Measurements from ENCODE around the gene FNIP1. TPM values are rescaled to one million over a fixed set of nuclear protein-coding genes. Genes with fewer than 3 reads are reported as not detected.
A peak's percentile ranks its signal among the peaks of the same experiment; 100 is the strongest.

The FNIP1 gene
- total RNA-seq, 1 experiment from 2014 or later, result 16.4 TPM

DNA sequence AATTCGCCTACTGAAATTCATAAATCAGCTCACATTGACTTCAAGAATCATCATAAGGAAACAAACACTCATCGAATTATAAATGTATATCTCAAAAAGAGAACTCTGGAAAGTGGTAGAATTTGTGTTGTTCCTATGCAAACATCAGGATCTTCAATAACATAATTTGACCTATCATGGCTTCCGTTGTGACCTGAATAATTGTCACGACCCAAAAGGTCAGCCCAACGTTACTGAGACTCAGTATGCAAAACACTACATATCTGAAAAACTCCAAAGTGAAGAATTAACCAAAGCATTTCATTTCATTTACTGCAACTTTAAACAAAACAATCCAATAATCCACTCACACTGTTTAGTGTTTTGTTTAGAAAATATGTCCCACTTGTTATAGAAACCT is 163.0 kb downstream of the FNIP1 start:
- intact Hi-C loops (cut with micrococcal nuclease), result loop anchor here (2.0 kb wide), 1 partner anchor 163 kb away; the partner anchor contains the start of gene FNIP1
- POLR2A ChIA-PET, result no interaction called here

More for the DNA sequence above, 163.0 kb downstream of the FNIP1 start:
- Histone ChIP-seq H3K4me2 (ENCODE audit: low read length) (peak overlapping the region; percentile 77), H3K9ac (ENCODE audit: low read length) (peak overlapping the region; percentile 83), H3K9me3 (ENCODE audit: control insufficient read depth in 1 of 2, insufficient read depth in 1 of 2, low read depth in 1 of 2, low read length in 2 of 2) (no peaks in the 10 kb centered on the region), H2AFZ (ENCODE audit: low read depth, low read length, poor library complexity, severe bottlenecking) (no peak overlapping the region), H3K27ac (ENCODE audit: low read depth, low read length) (no peak overlapping the region), H3K36me3 (ENCODE audit: control insufficient read depth in 1 of 2, insufficient read depth in 2 of 2, low read length in 2 of 2) (no peaks in the 10 kb centered on the region), H3K9me2 (ENCODE audit: insufficient read depth) (no peaks in the 10 kb centered on the region), H4K20me1 (ENCODE audit: insufficient read depth) (peaks cover under 1% of the 10 kb centered on the region; the same call in 1 of the 2 replicates), H3K4me1 (ENCODE audit: control insufficient read depth in 1 of 2, insufficient read depth in 2 of 2, low read length in 2 of 2) (peaks cover 12 to 42% of the 10 kb centered on the region in 2 experiments), H3K79me2 (ENCODE audit: insufficient read depth, low read length) (peaks cover 61% of the 10 kb centered on the region), H3K27me3 (ENCODE audit: insufficient read depth, low read length) (no peaks in the 10 kb centered on the region), H3K4me3 (replicated peaks in 1 of 2; ENCODE audit: low read depth in 1 of 2, low read length in 2 of 2) (peak overlapping the region; percentile 85 to 88)
- ATAC-seq (no peak), DNase-seq (ENCODE audit: low read depth, low spot score) (no peak)
- ChIA-PET RAD21 (ENCODE audit: low non-redundant PET in 1 of 2, low total read pairs in 2 of 2, uncharacterized antibody in 2 of 2, unreplicated experiment in 2 of 2) (no interaction called here), CTCF (no interaction called here)
- TF ChIP-seq CBX3 (IDR thresholded peaks at IDR 0.05; ENCODE audit: low read depth) (no peak), MAX (IDR thresholded peaks at IDR 0.05) (no peak), FOSL1 (IDR thresholded peaks at IDR 0.05; ENCODE audit: low read depth) (no peak), SIN3A (IDR thresholded peaks at IDR 0.05; ENCODE audit: low read depth) (no peak), CTCF (IDR thresholded peaks at IDR 0.05 in 2 of 3, conservative IDR thresholded peaks at IDR 0.05 in 1 of 3; ENCODE audit: borderline replicate concordance in 1 of 3, insufficient read depth in 1 of 3, low read depth in 2 of 3, low read length in 2 of 3) (no peak), CEBPB (IDR thresholded peaks at IDR 0.05; ENCODE audit: low read depth) (no peak), ZNF274 (IDR thresholded peaks at IDR 0.05; ENCODE audit: low read depth, low read length) (no peak), YY1 (IDR thresholded peaks at IDR 0.05; ENCODE audit: extremely low read depth, insufficient replicate concordance, low read depth, low read length) (no peak), EGR1 (IDR thresholded peaks at IDR 0.05; ENCODE audit: low read depth) (no peak), RAD21 (IDR thresholded peaks at IDR 0.05; ENCODE audit: low read depth) (no peak), ELF1 (IDR thresholded peaks at IDR 0.05; ENCODE audit: borderline replicate concordance, low read depth) (no peak), SP1 (IDR thresholded peaks at IDR 0.05; ENCODE audit: low read depth) (no peak), POLR2A (IDR thresholded peaks at IDR 0.05; ENCODE audit: borderline replicate concordance, extremely low read depth, insufficient read depth, insufficient read length) (no peak), ZFX (IDR thresholded peaks at IDR 0.05) (no peak), JUND (IDR thresholded peaks at IDR 0.05) (no peak), TCF7L2 (IDR thresholded peaks at IDR 0.05; ENCODE audit: borderline replicate concordance, extremely low read depth, insufficient read depth, insufficient read length) (no peak), SRF (IDR thresholded peaks at IDR 0.05; ENCODE audit: low read depth) (no peak), POLR2AphosphoS5 (IDR thresholded peaks at IDR 0.05; ENCODE audit: low read depth, low read length) (no peak), EZH2phosphoT487 (IDR thresholded peaks at IDR 0.05; ENCODE audit: borderline replicate concordance) (no peak)
- TF ChIP-seq, protein P1, sequence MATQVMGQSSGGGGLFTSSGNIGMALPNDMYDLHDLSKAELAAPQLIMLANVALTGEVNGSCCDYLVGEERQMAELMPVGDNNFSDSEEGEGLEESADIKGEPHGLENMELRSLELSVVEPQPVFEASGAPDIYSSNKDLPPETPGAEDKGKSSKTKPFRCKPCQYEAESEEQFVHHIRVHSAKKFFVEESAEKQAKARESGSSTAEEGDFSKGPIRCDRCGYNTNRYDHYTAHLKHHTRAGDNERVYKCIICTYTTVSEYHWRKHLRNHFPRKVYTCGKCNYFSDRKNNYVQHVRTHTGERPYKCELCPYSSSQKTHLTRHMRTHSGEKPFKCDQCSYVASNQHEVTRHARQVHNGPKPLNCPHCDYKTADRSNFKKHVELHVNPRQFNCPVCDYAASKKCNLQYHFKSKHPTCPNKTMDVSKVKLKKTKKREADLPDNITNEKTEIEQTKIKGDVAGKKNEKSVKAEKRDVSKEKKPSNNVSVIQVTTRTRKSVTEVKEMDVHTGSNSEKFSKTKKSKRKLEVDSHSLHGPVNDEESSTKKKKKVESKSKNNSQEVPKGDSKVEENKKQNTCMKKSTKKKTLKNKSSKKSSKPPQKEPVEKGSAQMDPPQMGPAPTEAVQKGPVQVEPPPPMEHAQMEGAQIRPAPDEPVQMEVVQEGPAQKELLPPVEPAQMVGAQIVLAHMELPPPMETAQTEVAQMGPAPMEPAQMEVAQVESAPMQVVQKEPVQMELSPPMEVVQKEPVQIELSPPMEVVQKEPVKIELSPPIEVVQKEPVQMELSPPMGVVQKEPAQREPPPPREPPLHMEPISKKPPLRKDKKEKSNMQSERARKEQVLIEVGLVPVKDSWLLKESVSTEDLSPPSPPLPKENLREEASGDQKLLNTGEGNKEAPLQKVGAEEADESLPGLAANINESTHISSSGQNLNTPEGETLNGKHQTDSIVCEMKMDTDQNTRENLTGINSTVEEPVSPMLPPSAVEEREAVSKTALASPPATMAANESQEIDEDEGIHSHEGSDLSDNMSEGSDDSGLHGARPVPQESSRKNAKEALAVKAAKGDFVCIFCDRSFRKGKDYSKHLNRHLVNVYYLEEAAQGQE (IDR thresholded peaks at IDR 0.05; ENCODE audit: low read depth), result no peak
- BruUV-seq (replicated peaks), result no TSS peak

Measured in HCT116 (cell line).